Caco-2 (cell line): ENCODE data around the gene SEPTIN10. TPM values are rescaled to one million over a fixed set of nuclear protein-coding genes. Genes with fewer than 3 reads are reported as not detected.

ENCODE experiments used
- BruUV-seq: library from RNA; stranded (reverse); fragments of 400-500 nt; replicated peaks from 2 replicates; lab custom pipeline; 2021; lab: Mats Ljungman, UMichigan
- CTCF ChIA-PET: fragments of 300-600 bp; sonication (Branson Sonifier 250); formaldehyde crosslinking; loops from one replicate; lab custom pipeline; 2022; ENCODE audit warnings: antibody characterized with exemption; lab: Charles Lee
- POLR2A ChIA-PET: fragments of 300-600 bp; sonication (Branson Sonifier 250); formaldehyde crosslinking; loops from one replicate; lab custom pipeline; 2022; ENCODE audit warnings: antibody characterized with exemption; lab: Charles Lee
- DNase-seq, 2 experiments: peaks; one replicate each; pipeline versions ENCODE4 v3.0.0 to v3.0.0-alpha.2; 2020 to 2022
- H3K27me3 ChIP-seq: replicated peaks from 2 replicates; pipeline ENCODE4 v1.6.0; 2011; ENCODE audit warnings: low read length; ENCODE audit not compliant: control insufficient read depth, insufficient read depth
- H3K36me3 ChIP-seq: 2 replicates; pipeline ENCODE4 v1.5.1; 2011; ENCODE audit warnings: low read length; ENCODE audit not compliant: control insufficient read depth, insufficient read depth
- H3K4me1 ChIP-seq: fragments of 250-450 bp; sonication (Bioruptor Pico); 2 replicates; pipeline ENCODE4 v1.5.1; 2020; ENCODE audit warnings: mild to moderate bottlenecking
- H3K4me3 ChIP-seq: 2 replicates; pipeline ENCODE4 v1.5.1; 2011; ENCODE audit warnings: low read depth, mild to moderate bottlenecking, control low read depth, low read length
- H3K9me3 ChIP-seq: fragments of 250-450 bp; sonication (Bioruptor Pico); 2 replicates; pipeline ENCODE4 v1.5.1; 2020; ENCODE audit warnings: mild to moderate bottlenecking, moderate library complexity
- H3K27ac Mint-ChIP-seq: one replicate; pipeline ENCODE4 v1.8.0; 2022; ENCODE audit warnings: mixed read lengths; ENCODE audit not compliant: unreplicated experiment
- H3K27me3 Mint-ChIP-seq: one replicate; pipeline ENCODE4 v1.8.0; 2022; ENCODE audit warnings: mixed read lengths; ENCODE audit not compliant: insufficient read depth, unreplicated experiment
- H3K36me3 Mint-ChIP-seq: one replicate; pipeline ENCODE4 v1.8.0; 2022; ENCODE audit warnings: mild to moderate bottlenecking, mixed read lengths; ENCODE audit not compliant: insufficient read depth, unreplicated experiment
- H3K4me1 Mint-ChIP-seq: one replicate; pipeline ENCODE4 v1.8.0; 2022; ENCODE audit warnings: low read depth, mixed read lengths; ENCODE audit not compliant: unreplicated experiment
- H3K4me3 Mint-ChIP-seq: one replicate; pipeline ENCODE4 v1.8.0; 2022; ENCODE audit warnings: mild to moderate bottlenecking, moderate library complexity, mixed read lengths; ENCODE audit not compliant: unreplicated experiment
- H3K9me3 Mint-ChIP-seq: one replicate; pipeline ENCODE4 v1.8.0; 2022; ENCODE audit warnings: mixed read lengths; ENCODE audit not compliant: unreplicated experiment
- intact Hi-C: fragments of 100-400 bp; cut with micrococcal nuclease; formaldehyde crosslinking; loops from one replicate; pipeline ENCODE4 v1.10.0; 2022; ENCODE audit not compliant: unreplicated experiment
- total RNA-seq: library from RNA; stranded (reverse); gene quantifications from 2 replicates; pipeline ENCODE4 v1.2.3, GENCODE V29; 2022
- TF ChIP-seq, protein P1 (sequence below), 2 experiments: fragments of 200-600 bp in 1 of 2; IDR thresholded peaks; 1 replicate in 1 of 2; 2 replicates in 1 of 2; pipeline versions ENCODE4 v1.5.1 to v1.8.0; 2011 to 2022; ENCODE audit warnings: antibody characterized with exemption in 1 of 2, control low read depth in 1 of 2, inconsistent platforms in 1 of 2, low read depth in 1 of 2, low read length in 1 of 2, mild to moderate bottlenecking in 1 of 2, moderate library complexity in 1 of 2; ENCODE audit not compliant: insufficient read depth in 1 of 2, severe bottlenecking in 1 of 2, unreplicated experiment in 1 of 2

Gene SEPTIN10
- total RNA-seq, 1 experiment from 2014 or later, result 83.7 TPM

- TF ChIP-seq, protein P1, sequence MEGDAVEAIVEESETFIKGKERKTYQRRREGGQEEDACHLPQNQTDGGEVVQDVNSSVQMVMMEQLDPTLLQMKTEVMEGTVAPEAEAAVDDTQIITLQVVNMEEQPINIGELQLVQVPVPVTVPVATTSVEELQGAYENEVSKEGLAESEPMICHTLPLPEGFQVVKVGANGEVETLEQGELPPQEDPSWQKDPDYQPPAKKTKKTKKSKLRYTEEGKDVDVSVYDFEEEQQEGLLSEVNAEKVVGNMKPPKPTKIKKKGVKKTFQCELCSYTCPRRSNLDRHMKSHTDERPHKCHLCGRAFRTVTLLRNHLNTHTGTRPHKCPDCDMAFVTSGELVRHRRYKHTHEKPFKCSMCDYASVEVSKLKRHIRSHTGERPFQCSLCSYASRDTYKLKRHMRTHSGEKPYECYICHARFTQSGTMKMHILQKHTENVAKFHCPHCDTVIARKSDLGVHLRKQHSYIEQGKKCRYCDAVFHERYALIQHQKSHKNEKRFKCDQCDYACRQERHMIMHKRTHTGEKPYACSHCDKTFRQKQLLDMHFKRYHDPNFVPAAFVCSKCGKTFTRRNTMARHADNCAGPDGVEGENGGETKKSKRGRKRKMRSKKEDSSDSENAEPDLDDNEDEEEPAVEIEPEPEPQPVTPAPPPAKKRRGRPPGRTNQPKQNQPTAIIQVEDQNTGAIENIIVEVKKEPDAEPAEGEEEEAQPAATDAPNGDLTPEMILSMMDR (IDR thresholded peaks at IDR 0.05; ENCODE audit: insufficient read depth in 1 of 2, low read depth in 1 of 2, low read length in 1 of 2, severe bottlenecking in 1 of 2, unreplicated experiment in 1 of 2), result no peak
- H3K4me3 ChIP-seq, result no peak overlapping the region
- peaks cover 15% of the 10 kb centered on the region for H3K4me1 Mint-ChIP-seq
- H3K9me3 Mint-ChIP-seq, result no peaks in the 10 kb centered on the region
- no peak overlapping the region for H3K4me3 Mint-ChIP-seq
- no peaks in the 10 kb centered on the region for H3K27me3 Mint-ChIP-seq
- H3K9me3 ChIP-seq, result no peaks in the 10 kb centered on the region
- no peak for DNase-seq
- peaks cover 26% of the 10 kb centered on the region for H3K4me1 ChIP-seq
- H3K36me3 ChIP-seq, result no peaks in the 10 kb centered on the region; the same call in 1 of the 2 replicates
- intact Hi-C loops, result no loop called here
- CTCF ChIA-PET, result interaction anchor here (1.5 kb wide), 1 partner anchor 137 kb away, joined by 3 read pairs; no protein-coding TSS in a partner anchor
- no peaks in the 10 kb centered on the region for H3K36me3 Mint-ChIP-seq
- POLR2A ChIA-PET, result no interaction called here
- H3K27ac Mint-ChIP-seq, result no peak overlapping the region
- BruUV-seq, result no TSS peak
- no peaks in the 10 kb centered on the region for H3K27me3 ChIP-seq
These were observed 87.9 kb downstream of the SEPTIN10 start for GRCh38 chr2:109525836-109526235.

- TF ChIP-seq, protein P1 (IDR thresholded peaks at IDR 0.05; ENCODE audit: insufficient read depth in 1 of 2, low read depth in 1 of 2, low read length in 1 of 2, severe bottlenecking in 1 of 2, unreplicated experiment in 1 of 2), result no peak
- ChIA-PET CTCF (interaction anchor here (0.5 to 1.1 kb wide), 2 partner anchors 13 to 186 kb away, joined by 3 read pairs; no protein-coding TSS in a partner anchor), POLR2A (no interaction called here)
- H3K27me3 Mint-ChIP-seq, result no peaks in the 10 kb centered on the region
- peaks cover 9% of the 10 kb centered on the region for H3K4me1 Mint-ChIP-seq
- no peak overlapping the region for H3K27ac Mint-ChIP-seq
- no TSS peak for BruUV-seq
- H3K4me3 Mint-ChIP-seq, result no peak overlapping the region
- no peak for DNase-seq
- no peaks in the 10 kb centered on the region for H3K36me3 Mint-ChIP-seq
- H3K36me3 ChIP-seq, result no peaks in the 10 kb centered on the region; the same call in 1 of the 2 replicates
- no peak overlapping the region for H3K4me3 ChIP-seq
- H3K27me3 ChIP-seq, result no peaks in the 10 kb centered on the region
- intact Hi-C loops, result no loop called here
- H3K9me3 Mint-ChIP-seq, result no peaks in the 10 kb centered on the region
- H3K9me3 ChIP-seq, result no peaks in the 10 kb centered on the region
- H3K4me1 ChIP-seq, result peaks cover 14% of the 10 kb centered on the region
These were observed 90.0 kb downstream of the SEPTIN10 start for GRCh38 chr2:109523536-109524361.

GRCh38 chr2:109523121-109523520 is 90.6 kb downstream of the SEPTIN10 start:
- DNase-seq, result no peak
- intact Hi-C loops, result no loop called here
- H3K27me3 ChIP-seq, result no peaks in the 10 kb centered on the region
- H3K9me3 Mint-ChIP-seq, result no peaks in the 10 kb centered on the region
- H3K9me3 ChIP-seq, result no peaks in the 10 kb centered on the region
- H3K27ac Mint-ChIP-seq, result no peak overlapping the region
- no TSS peak for BruUV-seq
- no peaks in the 10 kb centered on the region; the same call in 1 of the 2 replicates for H3K36me3 ChIP-seq
- ChIA-PET POLR2A (no interaction called here), CTCF (interaction anchor here (1.3 kb wide), 1 partner anchor 193 kb away, joined by 4 read pairs; no protein-coding TSS in a partner anchor)
- no peaks in the 10 kb centered on the region for H3K36me3 Mint-ChIP-seq
- no peak overlapping the region for H3K4me3 Mint-ChIP-seq
- no peaks in the 10 kb centered on the region for H3K27me3 Mint-ChIP-seq
- H3K4me3 ChIP-seq, result no peak overlapping the region
- peaks cover 8% of the 10 kb centered on the region for H3K4me1 Mint-ChIP-seq
- peaks cover 9% of the 10 kb centered on the region for H3K4me1 ChIP-seq
- TF ChIP-seq, protein P1 (IDR thresholded peaks at IDR 0.05; ENCODE audit: insufficient read depth in 1 of 2, low read depth in 1 of 2, low read length in 1 of 2, severe bottlenecking in 1 of 2, unreplicated experiment in 1 of 2), result no peak
